RWPE2 (cell line): ENCODE measurements around the gene TRMT61A.
A peak's percentile ranks its signal among the peaks of the same experiment; 100 is the strongest.

Experiments
- ATAC-seq: fragments of 200-7000 bp; cut with Tn5 transposase; 3 replicates; pipeline ENCODE4 v1.9.1; 2021; ENCODE audit warnings: low read depth
- DNase-seq: peaks from one replicate; pipeline ENCODE4 v3.0.0-alpha.2; 2020; ENCODE audit warnings: low spot score
- H3K27ac ChIP-seq: fragments of 450-650 bp; 2 replicates; pipeline ENCODE4 v1.5.1; 2017; ENCODE audit warnings: mild to moderate bottlenecking; ENCODE audit not compliant: poor library complexity, severe bottlenecking
- H3K27me3 ChIP-seq: fragments of 250-450 bp; sonication (Bioruptor Pico); 2 replicates; pipeline ENCODE4 v1.5.1; 2021; ENCODE audit warnings: mild to moderate bottlenecking, moderate library complexity; ENCODE audit not compliant: insufficient read depth, poor library complexity, severe bottlenecking
- H3K36me3 ChIP-seq: fragments of 250-450 bp; sonication (Bioruptor Pico); 2 replicates; pipeline ENCODE4 v1.5.1; 2020; ENCODE audit warnings: low read depth, mild to moderate bottlenecking, moderate library complexity
- H3K4me1 ChIP-seq: fragments of 250-450 bp; sonication (Bioruptor Pico); 2 replicates; pipeline ENCODE4 v1.5.1; 2021; ENCODE audit warnings: mild to moderate bottlenecking, moderate library complexity; ENCODE audit not compliant: insufficient read depth, poor library complexity, severe bottlenecking
- H3K4me3 ChIP-seq: fragments of 250-450 bp; sonication (Bioruptor Pico); 2 replicates; pipeline ENCODE4 v1.5.1; 2021; ENCODE audit warnings: mild to moderate bottlenecking, moderate library complexity; ENCODE audit not compliant: severe bottlenecking
- H3K9me3 ChIP-seq: fragments of 250-450 bp; sonication (Bioruptor Pico); 2 replicates; pipeline ENCODE4 v1.5.1; 2021; ENCODE audit warnings: mild to moderate bottlenecking, moderate library complexity; ENCODE audit not compliant: severe bottlenecking
- TF ChIP-seq, protein P1 (sequence below): fragments of 450-650 bp; IDR thresholded peaks from one replicate; pipeline ENCODE4 v1.5.1; 2017; ENCODE audit warnings: mild to moderate bottlenecking, moderate library complexity; ENCODE audit not compliant: poor library complexity, severe bottlenecking

TRMT61A gene

DNA sequence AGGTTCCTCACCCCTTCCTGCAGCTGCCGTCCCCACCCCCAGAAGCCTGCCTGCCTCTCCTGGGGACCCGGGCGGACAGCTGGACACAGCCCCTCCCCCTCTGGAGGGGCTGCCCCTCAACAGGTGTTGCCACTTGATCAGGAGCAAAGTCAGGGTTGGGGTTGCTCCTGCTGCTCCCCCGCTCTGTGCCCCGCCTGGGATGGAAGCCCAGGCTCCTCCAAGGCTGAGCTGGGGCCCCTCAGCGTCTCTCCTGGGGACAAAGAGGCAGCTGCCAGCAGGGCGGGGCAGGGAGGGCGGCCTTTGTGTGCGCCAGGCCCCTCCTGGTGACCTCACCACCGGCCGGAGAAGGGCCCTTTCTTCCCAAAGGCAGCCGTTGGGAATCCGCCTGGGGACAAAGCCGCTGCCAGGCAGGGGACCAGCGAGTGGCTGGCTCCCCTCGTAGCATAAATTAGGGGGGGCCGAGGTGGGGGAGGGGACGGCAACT is 13.7 kb downstream of the TRMT61A start:
- ATAC-seq (no peak), DNase-seq (no peak)
- TF ChIP-seq, protein P1, sequence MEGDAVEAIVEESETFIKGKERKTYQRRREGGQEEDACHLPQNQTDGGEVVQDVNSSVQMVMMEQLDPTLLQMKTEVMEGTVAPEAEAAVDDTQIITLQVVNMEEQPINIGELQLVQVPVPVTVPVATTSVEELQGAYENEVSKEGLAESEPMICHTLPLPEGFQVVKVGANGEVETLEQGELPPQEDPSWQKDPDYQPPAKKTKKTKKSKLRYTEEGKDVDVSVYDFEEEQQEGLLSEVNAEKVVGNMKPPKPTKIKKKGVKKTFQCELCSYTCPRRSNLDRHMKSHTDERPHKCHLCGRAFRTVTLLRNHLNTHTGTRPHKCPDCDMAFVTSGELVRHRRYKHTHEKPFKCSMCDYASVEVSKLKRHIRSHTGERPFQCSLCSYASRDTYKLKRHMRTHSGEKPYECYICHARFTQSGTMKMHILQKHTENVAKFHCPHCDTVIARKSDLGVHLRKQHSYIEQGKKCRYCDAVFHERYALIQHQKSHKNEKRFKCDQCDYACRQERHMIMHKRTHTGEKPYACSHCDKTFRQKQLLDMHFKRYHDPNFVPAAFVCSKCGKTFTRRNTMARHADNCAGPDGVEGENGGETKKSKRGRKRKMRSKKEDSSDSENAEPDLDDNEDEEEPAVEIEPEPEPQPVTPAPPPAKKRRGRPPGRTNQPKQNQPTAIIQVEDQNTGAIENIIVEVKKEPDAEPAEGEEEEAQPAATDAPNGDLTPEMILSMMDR: no peak
- Histone ChIP-seq H3K27ac (peak overlapping the region; percentile 94), H3K4me1 (peaks cover 29% of the 10 kb centered on the region), H3K27me3 (no peaks in the 10 kb centered on the region), H3K9me3 (no peaks in the 10 kb centered on the region), H3K36me3 (no peaks in the 10 kb centered on the region), H3K4me3 (no peak overlapping the region)

DNA sequence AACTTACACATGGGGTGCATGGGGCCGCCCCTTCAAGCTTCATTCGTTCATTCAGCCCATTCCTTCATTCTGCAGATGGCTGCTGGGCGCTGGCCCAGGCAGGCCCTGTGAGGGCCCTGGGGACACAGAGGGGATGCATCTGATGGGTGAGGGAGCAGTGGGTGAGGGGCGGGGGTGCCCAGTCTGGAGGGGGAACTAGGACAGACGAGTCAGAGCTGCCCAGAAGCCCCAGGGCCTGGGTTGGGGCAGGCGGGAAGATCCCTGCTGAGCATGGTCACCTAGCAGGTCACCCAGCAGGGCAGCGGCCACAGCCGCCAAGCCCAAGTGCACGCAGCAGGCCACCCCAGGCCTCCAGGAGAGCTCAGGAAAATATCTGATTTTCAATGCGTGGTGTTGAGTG is 14.1 kb downstream of the TRMT61A start:
- DNase-seq (no peak), ATAC-seq (no peak)
- Histone ChIP-seq H3K36me3 (no peaks in the 10 kb centered on the region), H3K4me1 (peaks cover 29% of the 10 kb centered on the region), H3K9me3 (no peaks in the 10 kb centered on the region), H3K27ac (no peak overlapping the region), H3K27me3 (no peaks in the 10 kb centered on the region), H3K4me3 (no peak overlapping the region)
- TF ChIP-seq, protein P1: no peak

DNA sequence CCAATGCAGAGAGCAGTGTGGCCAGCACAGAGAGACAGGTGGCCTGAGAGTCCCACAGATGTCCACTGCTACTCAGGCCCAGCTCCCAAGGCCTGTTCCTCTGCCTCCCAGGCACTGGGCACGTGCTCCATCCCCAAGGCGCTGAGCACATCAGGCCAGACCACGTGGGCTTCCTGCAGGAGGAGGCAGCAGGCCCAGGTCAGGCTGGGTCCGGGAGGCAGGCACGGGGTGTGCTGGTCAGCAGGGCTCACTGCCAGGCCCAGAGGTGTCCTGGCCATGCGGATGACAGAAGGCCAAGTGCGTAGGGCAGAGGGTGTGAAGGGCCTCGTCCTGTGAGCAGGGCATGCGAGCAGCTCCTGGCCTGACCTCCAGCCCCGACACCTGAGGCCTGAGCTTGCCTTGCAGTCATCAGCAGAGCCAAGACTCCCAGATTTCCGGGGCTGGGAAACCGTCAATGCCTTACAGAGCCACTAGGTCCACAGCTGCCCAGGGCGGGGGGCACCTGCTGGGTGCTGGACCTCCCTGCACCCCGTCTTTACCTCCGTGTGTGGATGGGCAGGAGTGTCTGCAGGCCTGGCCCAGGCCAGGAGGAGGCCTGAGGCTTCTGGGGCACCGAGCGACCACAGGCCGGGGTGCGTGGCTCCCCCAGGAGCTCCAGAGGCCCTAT is 14.9 kb downstream of the TRMT61A start:
- H3K9me3 ChIP-seq: no peaks in the 10 kb centered on the region
- no peak overlapping the region for H3K27ac ChIP-seq
- H3K4me3 ChIP-seq: no peak overlapping the region
- no peaks in the 10 kb centered on the region for H3K36me3 ChIP-seq
- TF ChIP-seq, protein P1: no peak
- H3K4me1 ChIP-seq: peaks cover 29% of the 10 kb centered on the region
- no peak for DNase-seq
- no peak for ATAC-seq
- no peaks in the 10 kb centered on the region for H3K27me3 ChIP-seq

DNA sequence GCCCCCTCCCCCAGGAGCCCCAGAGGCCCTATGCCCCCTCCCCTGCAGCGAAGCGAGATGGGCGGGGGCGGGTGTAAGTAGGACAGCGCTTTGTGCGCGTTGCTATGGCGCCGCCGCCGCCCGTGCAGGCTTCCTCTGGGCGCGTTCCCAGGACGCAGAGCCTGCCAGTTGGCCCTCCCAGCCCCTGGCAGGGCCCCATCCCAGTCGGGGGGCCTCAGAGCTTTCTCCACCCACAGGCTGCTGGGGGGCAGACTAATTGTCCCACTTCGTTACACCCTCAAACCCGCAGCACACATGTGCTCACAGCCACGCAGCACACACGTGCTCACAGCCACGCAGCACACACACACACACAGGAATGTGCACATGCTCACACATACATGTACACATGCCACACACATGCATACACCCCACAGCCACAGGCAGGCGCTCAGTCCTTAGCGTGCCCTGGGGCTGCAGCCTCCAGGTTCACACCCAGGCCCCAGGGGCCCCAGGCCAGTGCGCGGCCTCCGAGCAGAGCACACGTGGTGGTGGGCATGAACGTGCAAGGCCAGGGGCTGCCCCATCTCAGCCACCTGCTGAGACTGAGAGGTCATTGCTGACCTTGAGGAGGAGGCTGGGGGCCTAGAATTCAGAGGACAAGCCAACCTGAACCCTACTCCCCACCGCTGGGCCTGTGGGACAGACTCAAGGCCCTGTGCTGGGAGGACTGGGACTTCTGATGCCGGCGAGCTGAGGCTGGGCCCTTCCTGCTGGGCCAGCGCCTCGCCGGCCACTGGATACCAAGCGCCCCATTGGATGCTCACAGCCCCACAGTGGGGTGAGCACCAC is 15.6 kb downstream of the TRMT61A start:
- ATAC-seq: no peak
- TF ChIP-seq, protein P1: no peak
- peaks cover 27% of the 10 kb centered on the region for H3K4me1 ChIP-seq
- H3K36me3 ChIP-seq: no peaks in the 10 kb centered on the region
- no peak overlapping the region for H3K27ac ChIP-seq
- no peak overlapping the region for H3K4me3 ChIP-seq
- DNase-seq: no peak
- H3K9me3 ChIP-seq: no peaks in the 10 kb centered on the region
- no peaks in the 10 kb centered on the region for H3K27me3 ChIP-seq
